ENCODE results near the gene AIG1. TPM values are rescaled to one million over a fixed set of nuclear protein-coding genes. Genes with fewer than 3 reads are reported as not detected.

Gene AIG1
- total RNA-seq, 1 experiment from 2014 or later = 51.1 TPM

DNA sequence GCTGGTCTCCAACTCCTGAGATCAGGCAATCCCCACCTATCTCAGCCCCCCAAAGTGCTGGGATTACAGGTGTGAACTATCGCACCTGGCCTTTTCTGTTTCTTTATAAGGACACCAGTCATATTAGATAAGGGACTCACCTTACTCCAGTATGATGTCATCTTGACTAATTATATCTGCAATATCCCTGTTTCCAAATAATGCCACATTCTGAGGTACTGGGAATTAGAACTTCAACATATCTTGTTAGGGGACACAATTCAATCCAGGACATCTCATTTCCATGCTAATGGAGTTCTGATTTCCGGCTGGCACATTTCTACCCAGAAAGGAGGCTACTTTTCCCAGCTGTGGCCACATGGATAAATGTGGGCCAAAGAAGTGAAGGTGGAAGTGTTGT lies 6.4 kb upstream of the AIG1 start:
- Histone ChIP-seq H3K9me2 (ENCODE audit: insufficient read depth) (no peaks in the 10 kb centered on the region), H3K4me1 (ENCODE audit: control insufficient read depth in 1 of 2, insufficient read depth in 2 of 2, low read length in 2 of 2) (peaks cover 3 to 6% of the 10 kb centered on the region in 2 experiments; a peak in 3 of 4 replicates), H3K9me3 (ENCODE audit: control insufficient read depth in 1 of 2, insufficient read depth in 1 of 2, low read depth in 1 of 2, low read length in 2 of 2) (no peaks in the 10 kb centered on the region; a peak in 1 of 4 replicates), H3K79me2 (ENCODE audit: insufficient read depth, low read length) (no peaks in the 10 kb centered on the region), H3K9ac (ENCODE audit: low read length) (no peak overlapping the region), H3K27ac (ENCODE audit: low read depth, low read length) (no peak overlapping the region), H3K4me3 (replicated peaks in 1 of 2; ENCODE audit: low read depth in 1 of 2, low read length in 2 of 2) (no peak overlapping the region), H3K36me3 (ENCODE audit: control insufficient read depth in 1 of 2, insufficient read depth in 2 of 2, low read length in 2 of 2) (no peaks in the 10 kb centered on the region), H3K27me3 (ENCODE audit: insufficient read depth, low read length) (no peaks in the 10 kb centered on the region), H3K4me2 (ENCODE audit: low read length) (no peak overlapping the region), H4K20me1 (ENCODE audit: insufficient read depth) (no peaks in the 10 kb centered on the region), H2AFZ (ENCODE audit: low read depth, low read length, poor library complexity, severe bottlenecking) (no peak overlapping the region)
- DNase-seq (ENCODE audit: low read depth, low spot score) (no peak), ATAC-seq (no peak)
- RAD21 ChIA-PET (ENCODE audit: low non-redundant PET in 1 of 2, low total read pairs in 2 of 2, uncharacterized antibody in 2 of 2, unreplicated experiment in 2 of 2) = no interaction called here
- CTCF ChIA-PET = no interaction called here
- no TSS peak for BruUV-seq (replicated peaks)
- intact Hi-C loops (cut with micrococcal nuclease) = no loop called here
- POLR2A ChIA-PET = no interaction called here
- TF ChIP-seq SIN3A (IDR thresholded peaks at IDR 0.05; ENCODE audit: low read depth) (no peak), EZH2phosphoT487 (IDR thresholded peaks at IDR 0.05; ENCODE audit: borderline replicate concordance) (no peak), ZNF274 (IDR thresholded peaks at IDR 0.05; ENCODE audit: low read depth, low read length) (no peak), JUND (IDR thresholded peaks at IDR 0.05) (no peak), ELF1 (IDR thresholded peaks at IDR 0.05; ENCODE audit: borderline replicate concordance, low read depth) (no peak), ZFX (IDR thresholded peaks at IDR 0.05) (no peak), ATF3 (IDR thresholded peaks at IDR 0.05) (no peak), CBX3 (IDR thresholded peaks at IDR 0.05; ENCODE audit: low read depth) (no peak), RAD21 (IDR thresholded peaks at IDR 0.05; ENCODE audit: low read depth) (no peak), SP1 (IDR thresholded peaks at IDR 0.05; ENCODE audit: low read depth) (no peak), SRF (IDR thresholded peaks at IDR 0.05; ENCODE audit: low read depth) (no peak), POLR2AphosphoS5 (IDR thresholded peaks at IDR 0.05; ENCODE audit: low read depth, low read length) (no peak), ZBTB33 (IDR thresholded peaks at IDR 0.05; ENCODE audit: extremely low read depth, insufficient replicate concordance, low read length) (no peak), YY1 (IDR thresholded peaks at IDR 0.05; ENCODE audit: extremely low read depth, insufficient replicate concordance, low read depth, low read length) (no peak), POLR2A (IDR thresholded peaks at IDR 0.05; ENCODE audit: borderline replicate concordance, extremely low read depth, insufficient read depth, insufficient read length) (no peak), FOSL1 (IDR thresholded peaks at IDR 0.05; ENCODE audit: low read depth) (no peak), EGR1 (IDR thresholded peaks at IDR 0.05; ENCODE audit: low read depth) (no peak), EZH2 (IDR thresholded peaks at IDR 0.05) (no peak)
- TF ChIP-seq, protein P1, sequence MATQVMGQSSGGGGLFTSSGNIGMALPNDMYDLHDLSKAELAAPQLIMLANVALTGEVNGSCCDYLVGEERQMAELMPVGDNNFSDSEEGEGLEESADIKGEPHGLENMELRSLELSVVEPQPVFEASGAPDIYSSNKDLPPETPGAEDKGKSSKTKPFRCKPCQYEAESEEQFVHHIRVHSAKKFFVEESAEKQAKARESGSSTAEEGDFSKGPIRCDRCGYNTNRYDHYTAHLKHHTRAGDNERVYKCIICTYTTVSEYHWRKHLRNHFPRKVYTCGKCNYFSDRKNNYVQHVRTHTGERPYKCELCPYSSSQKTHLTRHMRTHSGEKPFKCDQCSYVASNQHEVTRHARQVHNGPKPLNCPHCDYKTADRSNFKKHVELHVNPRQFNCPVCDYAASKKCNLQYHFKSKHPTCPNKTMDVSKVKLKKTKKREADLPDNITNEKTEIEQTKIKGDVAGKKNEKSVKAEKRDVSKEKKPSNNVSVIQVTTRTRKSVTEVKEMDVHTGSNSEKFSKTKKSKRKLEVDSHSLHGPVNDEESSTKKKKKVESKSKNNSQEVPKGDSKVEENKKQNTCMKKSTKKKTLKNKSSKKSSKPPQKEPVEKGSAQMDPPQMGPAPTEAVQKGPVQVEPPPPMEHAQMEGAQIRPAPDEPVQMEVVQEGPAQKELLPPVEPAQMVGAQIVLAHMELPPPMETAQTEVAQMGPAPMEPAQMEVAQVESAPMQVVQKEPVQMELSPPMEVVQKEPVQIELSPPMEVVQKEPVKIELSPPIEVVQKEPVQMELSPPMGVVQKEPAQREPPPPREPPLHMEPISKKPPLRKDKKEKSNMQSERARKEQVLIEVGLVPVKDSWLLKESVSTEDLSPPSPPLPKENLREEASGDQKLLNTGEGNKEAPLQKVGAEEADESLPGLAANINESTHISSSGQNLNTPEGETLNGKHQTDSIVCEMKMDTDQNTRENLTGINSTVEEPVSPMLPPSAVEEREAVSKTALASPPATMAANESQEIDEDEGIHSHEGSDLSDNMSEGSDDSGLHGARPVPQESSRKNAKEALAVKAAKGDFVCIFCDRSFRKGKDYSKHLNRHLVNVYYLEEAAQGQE (IDR thresholded peaks at IDR 0.05; ENCODE audit: low read depth) = no peak
- TF ChIP-seq, protein P2, sequence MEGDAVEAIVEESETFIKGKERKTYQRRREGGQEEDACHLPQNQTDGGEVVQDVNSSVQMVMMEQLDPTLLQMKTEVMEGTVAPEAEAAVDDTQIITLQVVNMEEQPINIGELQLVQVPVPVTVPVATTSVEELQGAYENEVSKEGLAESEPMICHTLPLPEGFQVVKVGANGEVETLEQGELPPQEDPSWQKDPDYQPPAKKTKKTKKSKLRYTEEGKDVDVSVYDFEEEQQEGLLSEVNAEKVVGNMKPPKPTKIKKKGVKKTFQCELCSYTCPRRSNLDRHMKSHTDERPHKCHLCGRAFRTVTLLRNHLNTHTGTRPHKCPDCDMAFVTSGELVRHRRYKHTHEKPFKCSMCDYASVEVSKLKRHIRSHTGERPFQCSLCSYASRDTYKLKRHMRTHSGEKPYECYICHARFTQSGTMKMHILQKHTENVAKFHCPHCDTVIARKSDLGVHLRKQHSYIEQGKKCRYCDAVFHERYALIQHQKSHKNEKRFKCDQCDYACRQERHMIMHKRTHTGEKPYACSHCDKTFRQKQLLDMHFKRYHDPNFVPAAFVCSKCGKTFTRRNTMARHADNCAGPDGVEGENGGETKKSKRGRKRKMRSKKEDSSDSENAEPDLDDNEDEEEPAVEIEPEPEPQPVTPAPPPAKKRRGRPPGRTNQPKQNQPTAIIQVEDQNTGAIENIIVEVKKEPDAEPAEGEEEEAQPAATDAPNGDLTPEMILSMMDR (IDR thresholded peaks at IDR 0.05 in 2 of 3, conservative IDR thresholded peaks at IDR 0.05 in 1 of 3; ENCODE audit: borderline replicate concordance in 1 of 3, insufficient read depth in 1 of 3, low read depth in 2 of 3, low read length in 2 of 3) = no peak
